Fibroblast of lung (primary cell): ENCODE measurements around the gene RBM17.

Experiments
- EZH2 ChIP-seq: IDR thresholded peaks from 2 replicates; pipeline ENCODE4 v1.5.1; 2012; ENCODE audit warnings: low read length, control low read depth, mild to moderate bottlenecking; ENCODE audit errors: missing control alignments
- TF ChIP-seq, protein P1 (sequence below), 2 donors: IDR thresholded peaks in 1 of 2; conservative IDR thresholded peaks in 1 of 2; 1 replicate in 1 of 2; 2 replicates in 1 of 2; pipeline ENCODE4 v1.5.1; 2011 to 2012; ENCODE audit warnings: low read length in 2 of 2, control low read depth in 1 of 2, inconsistent platforms in 1 of 2, low read depth in 1 of 2, mild to moderate bottlenecking in 1 of 2

DNA sequence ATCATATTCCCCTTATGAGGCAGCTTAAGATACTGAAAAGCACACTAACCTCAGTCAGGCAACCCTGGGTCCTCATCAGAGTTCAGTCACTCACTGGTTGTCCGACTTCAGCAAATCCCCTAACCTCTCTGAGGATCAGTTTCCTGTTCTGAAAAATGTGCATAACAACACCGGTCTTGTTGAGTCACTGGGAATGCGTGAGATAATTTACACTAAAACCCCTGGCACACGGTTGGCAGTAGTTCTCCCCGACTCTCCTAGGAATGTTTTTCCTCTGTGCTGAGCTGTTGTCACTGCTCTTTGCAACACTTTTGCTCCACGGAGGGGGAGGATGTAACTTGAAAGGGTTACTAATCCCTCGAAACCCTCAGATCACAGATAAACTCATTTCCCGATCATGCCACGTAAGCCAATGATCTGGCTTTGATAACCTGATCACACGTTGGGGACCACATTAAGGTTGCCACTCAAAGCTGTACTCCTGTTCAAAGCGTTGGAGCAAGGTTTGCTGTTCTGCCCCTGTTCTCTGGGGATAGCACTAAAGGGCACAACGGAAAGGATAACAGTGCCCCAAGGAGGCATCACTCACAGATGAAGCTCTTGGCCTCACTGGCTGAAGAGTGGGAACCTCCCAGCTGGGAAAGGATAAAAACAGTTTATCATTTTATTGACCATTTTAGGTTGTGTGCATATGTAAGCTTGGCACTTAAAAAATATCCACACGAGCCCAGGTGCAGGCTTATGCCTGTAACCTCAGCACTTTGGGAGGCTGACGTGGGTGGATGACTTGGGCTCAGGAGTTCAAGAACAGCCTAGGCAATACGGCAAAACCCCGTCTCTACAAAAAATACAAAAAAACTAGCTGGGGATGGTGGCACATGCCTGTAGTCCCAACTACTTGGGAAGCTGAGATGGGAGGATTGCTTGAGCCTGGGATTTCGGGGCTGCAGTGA, 5.0 kb upstream of the RBM17 start:
- TF ChIP-seq, protein P1, sequence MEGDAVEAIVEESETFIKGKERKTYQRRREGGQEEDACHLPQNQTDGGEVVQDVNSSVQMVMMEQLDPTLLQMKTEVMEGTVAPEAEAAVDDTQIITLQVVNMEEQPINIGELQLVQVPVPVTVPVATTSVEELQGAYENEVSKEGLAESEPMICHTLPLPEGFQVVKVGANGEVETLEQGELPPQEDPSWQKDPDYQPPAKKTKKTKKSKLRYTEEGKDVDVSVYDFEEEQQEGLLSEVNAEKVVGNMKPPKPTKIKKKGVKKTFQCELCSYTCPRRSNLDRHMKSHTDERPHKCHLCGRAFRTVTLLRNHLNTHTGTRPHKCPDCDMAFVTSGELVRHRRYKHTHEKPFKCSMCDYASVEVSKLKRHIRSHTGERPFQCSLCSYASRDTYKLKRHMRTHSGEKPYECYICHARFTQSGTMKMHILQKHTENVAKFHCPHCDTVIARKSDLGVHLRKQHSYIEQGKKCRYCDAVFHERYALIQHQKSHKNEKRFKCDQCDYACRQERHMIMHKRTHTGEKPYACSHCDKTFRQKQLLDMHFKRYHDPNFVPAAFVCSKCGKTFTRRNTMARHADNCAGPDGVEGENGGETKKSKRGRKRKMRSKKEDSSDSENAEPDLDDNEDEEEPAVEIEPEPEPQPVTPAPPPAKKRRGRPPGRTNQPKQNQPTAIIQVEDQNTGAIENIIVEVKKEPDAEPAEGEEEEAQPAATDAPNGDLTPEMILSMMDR (conservative IDR thresholded peaks at IDR 0.05 in 1 of 2, IDR thresholded peaks at IDR 0.05 in 1 of 2; ENCODE audit: low read depth in 1 of 2, low read length in 2 of 2): no peak
- TF ChIP-seq EZH2: no peak
